C4-2B (cell line): ENCODE results near the gene TCF7L1.

Source experiments
- H3K27ac ChIP-seq: fragments of 450-650 bp; 2 replicates; pipeline ENCODE4 v1.5.1; 2017
- CTCF ChIP-seq: fragments of 450-650 bp; conservative IDR thresholded peaks from 2 replicates; pipeline ENCODE4 v1.5.1; 2017; ENCODE audit warnings: mild to moderate bottlenecking
- ZFX ChIP-seq: fragments of 450-650 bp; IDR thresholded peaks from 2 replicates; pipeline ENCODE4 v1.6.1; 2017

TCF7L1 gene

DNA sequence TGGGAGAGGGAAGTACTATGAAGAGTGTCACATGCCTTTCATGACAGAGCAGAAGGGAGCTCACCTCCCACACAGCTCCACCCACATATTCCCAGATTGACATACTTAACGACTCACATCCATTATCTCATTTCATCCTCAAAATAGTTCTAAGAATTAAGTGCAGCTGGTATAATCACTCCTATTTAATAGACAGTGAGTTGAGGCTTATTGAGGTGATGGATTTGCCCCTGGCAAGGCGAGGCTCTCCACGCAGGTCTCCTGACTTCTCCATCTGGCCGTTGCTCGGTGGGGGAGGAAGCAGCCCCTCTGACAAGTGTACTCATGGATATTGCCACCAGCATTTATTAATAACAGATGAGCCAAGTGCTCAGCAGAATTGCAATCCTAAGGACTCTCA lies 113.2 kb downstream of the TCF7L1 start:
- no peak overlapping the region for H3K27ac ChIP-seq

GRCh38 chr2:85247610-85248009 lies 114.4 kb downstream of the TCF7L1 start:
- TF ChIP-seq ZFX, result no peak
- TF ChIP-seq CTCF, result no peak
- H3K27ac ChIP-seq, result no peak overlapping the region

More for the DNA sequence above, 113.2 kb downstream of the TCF7L1 start:
- TF ChIP-seq ZFX (no peak), CTCF (no peak)

DNA sequence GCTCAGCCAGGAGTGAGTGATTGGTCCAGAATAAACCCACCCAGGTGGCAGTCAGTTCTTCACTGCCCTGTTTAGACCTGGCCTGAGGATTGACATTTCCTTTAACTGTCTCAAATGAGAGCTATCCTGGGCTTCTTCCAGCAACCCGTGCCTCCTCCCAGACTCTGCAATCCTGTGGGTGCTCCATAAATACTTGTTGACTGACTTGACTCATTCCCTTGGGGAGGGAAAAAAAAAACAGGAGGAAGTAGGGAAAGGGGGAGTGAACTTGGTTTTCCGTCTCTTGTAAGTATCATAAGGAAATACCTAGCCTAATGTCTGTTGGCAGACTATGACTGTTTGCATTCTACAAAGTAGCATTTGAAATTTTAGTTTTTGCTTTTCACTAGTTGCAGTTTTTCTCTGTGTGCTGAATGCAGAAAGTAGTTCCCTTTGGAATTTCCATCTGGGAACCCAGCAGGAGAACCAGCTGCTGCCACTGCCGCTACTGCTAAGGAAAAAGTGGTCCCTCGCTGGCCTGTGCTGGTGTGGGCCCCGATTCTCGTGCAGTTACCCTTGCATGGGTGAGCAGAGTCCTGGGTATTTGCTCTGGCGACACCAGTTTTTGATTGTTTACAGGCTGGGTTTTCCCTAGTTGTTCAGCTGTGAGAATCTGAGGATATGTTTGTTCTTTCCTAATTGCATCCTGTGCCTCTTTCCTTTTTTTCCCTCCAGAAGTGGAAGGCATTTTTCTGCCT lies 115.7 kb downstream of the TCF7L1 start:
- TF ChIP-seq CTCF (no peak), ZFX (no peak)
- H3K27ac ChIP-seq, result peak overlapping the region; percentile 41

GRCh38 chr2:85250045-85250444 lies 116.9 kb downstream of the TCF7L1 start:
- H3K27ac ChIP-seq, result no peak overlapping the region
- TF ChIP-seq CTCF (no peak), ZFX (no peak)

DNA sequence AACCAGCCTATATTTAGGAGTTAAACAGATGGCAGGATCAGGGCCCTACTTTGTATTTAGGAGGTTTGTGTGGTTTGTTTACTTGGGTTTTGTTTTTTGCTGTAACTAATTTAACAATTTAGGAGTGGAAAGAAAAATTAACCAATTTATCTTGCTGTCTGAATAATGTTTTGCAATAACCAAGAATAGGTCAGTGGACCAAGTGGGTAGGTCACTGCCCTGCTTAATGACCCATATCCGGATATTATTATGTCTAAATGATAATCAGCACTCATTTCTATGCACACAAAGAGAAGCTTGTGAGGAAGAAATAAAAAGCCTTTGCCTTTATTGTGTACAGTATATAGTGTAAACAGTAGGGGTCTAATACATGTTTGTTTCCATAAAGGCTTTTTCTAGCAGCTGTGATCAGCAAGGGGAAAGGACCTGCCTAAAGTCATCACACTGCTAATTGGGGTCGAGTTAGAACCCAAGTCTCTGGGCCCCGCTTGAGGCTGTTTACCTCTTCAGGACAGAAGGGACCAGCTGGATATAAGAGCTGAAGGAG lies 118.0 kb downstream of the TCF7L1 start:
- H3K27ac ChIP-seq, result no peak overlapping the region
- TF ChIP-seq ZFX (no peak), CTCF (no peak)

- TF ChIP-seq ZFX, result no peak
- TF ChIP-seq CTCF, result no peak
- no peak overlapping the region for H3K27ac ChIP-seq
Measured at GRCh38 chr2:85253890-85254289, 120.7 kb downstream of the TCF7L1 start.

GRCh38 chr2:85254540-85255300 lies 121.5 kb downstream of the TCF7L1 start:
- TF ChIP-seq CTCF (no peak), ZFX (no peak)
- no peak overlapping the region for H3K27ac ChIP-seq
